ENCODE results near the gene ZNF362.

ZNF362 gene

GRCh38 chr1:33349081-33349759 is 92.9 kb downstream of the ZNF362 start:
- no peak for DNase-seq

GRCh38 chr1:33349778-33350610 is 93.7 kb downstream of the ZNF362 start:
- DNase-seq: peak in 1 of 2 experiments; percentile 31
